HG03103 (cell line): ENCODE measurements around the gene XKR3.
"Not testable (repeated sequence)": the region's sequence is repeated elsewhere in the genome, so short reads cannot be mapped to it uniquely, and the experiment has no call there.

Source experiments
- ATAC-seq: cut with Tn5 transposase; IDR thresholded peaks from one replicate; pipeline ENCODE4 v1.9.1; 2021; ENCODE audit warnings: low read depth; ENCODE audit not compliant: unreplicated experiment

The XKR3 gene

GRCh38 chr22:16824716-16825687 is at the start of gene XKR3:
TSS of gene XKR3 (minus strand) at chr22:16825411. CDS start at chr22:16808073, 17,338 bp downstream.
- ATAC-seq = no peak

GRCh38 chr22:16869640-16870039 is 44.4 kb upstream of the XKR3 start:
- ATAC-seq = not testable (repeated sequence)

- no peak for ATAC-seq
These were observed 41.0 kb upstream of the XKR3 start for GRCh38 chr22:16866167-16866566.

- not testable (repeated sequence) for ATAC-seq
These were observed 31.6 kb upstream of the XKR3 start for GRCh38 chr22:16856851-16857250.

GRCh38 chr22:16854631-16855030 is 29.4 kb upstream of the XKR3 start:
- no peak for ATAC-seq

GRCh38 chr22:16851268-16851996 is 26.2 kb upstream of the XKR3 start:
- ATAC-seq = not testable (repeated sequence)

- ATAC-seq = no peak
These were observed 22.1 kb upstream of the XKR3 start for GRCh38 chr22:16847271-16847670.

- ATAC-seq = no peak
These were observed 20.7 kb upstream of the XKR3 start for GRCh38 chr22:16845881-16846280.

- ATAC-seq = no peak
These were observed 20.3 kb upstream of the XKR3 start for GRCh38 chr22:16845465-16845864.

- ATAC-seq = no peak
These were observed 19.3 kb upstream of the XKR3 start for GRCh38 chr22:16844529-16844928.

GRCh38 chr22:16838073-16838472 is 12.9 kb upstream of the XKR3 start:
- no peak for ATAC-seq

GRCh38 chr22:16834971-16835370 is 9.8 kb upstream of the XKR3 start:
- no peak for ATAC-seq

GRCh38 chr22:16831257-16831656 is 6.0 kb upstream of the XKR3 start:
- ATAC-seq = no peak

GRCh38 chr22:16829985-16830384 is 4.8 kb upstream of the XKR3 start:
- no peak for ATAC-seq

- no peak for ATAC-seq
These were observed 3.7 kb upstream of the XKR3 start for GRCh38 chr22:16828876-16829275.

GRCh38 chr22:16827506-16827905 is 2.3 kb upstream of the XKR3 start:
- ATAC-seq = no peak

- no peak for ATAC-seq
These were observed 6.0 kb downstream of the XKR3 start for GRCh38 chr22:16819249-16819648.

- no peak for ATAC-seq
These were observed 6.7 kb downstream of the XKR3 start for GRCh38 chr22:16818538-16818937.

GRCh38 chr22:16815073-16815472 is 10.1 kb downstream of the XKR3 start:
- no peak for ATAC-seq

- no peak for ATAC-seq
These were observed 14.9 kb downstream of the XKR3 start for GRCh38 chr22:16810188-16810802.

GRCh38 chr22:16808744-16809143 is 16.5 kb downstream of the XKR3 start:
- no peak for ATAC-seq
